ENCODE measurements around the gene HACE1.
"Not testable (repeated sequence)": the region's sequence is repeated elsewhere in the genome, so short reads cannot be mapped to it uniquely, and the experiment has no call there.

HACE1 gene

GRCh38 chr6:104859225-104860146 is at the start of gene HACE1:
Gene HACE1 (minus strand): TSS chr6:104859919. CDS start chr6:104859642, 277 bp downstream.
- DNase-seq (ENCODE audit: low read depth in 2 of 2), result peak; percentile 70 to 87

GRCh38 chr6:104908888-104909525 is 49.3 kb upstream of the HACE1 start:
- DNase-seq (ENCODE audit: low read depth in 2 of 2), result no peak

- no peak for DNase-seq (ENCODE audit: low read depth in 2 of 2)
Observed at GRCh38 chr6:104908031-104908887, 48.5 kb upstream of the HACE1 start.

GRCh38 chr6:104898893-104899292 is 39.2 kb upstream of the HACE1 start:
- DNase-seq (ENCODE audit: low read depth in 2 of 2), result not testable (repeated sequence)

GRCh38 chr6:104896914-104897313 is 37.2 kb upstream of the HACE1 start:
- no peak for DNase-seq (ENCODE audit: low read depth in 2 of 2)

- no peak for DNase-seq (ENCODE audit: low read depth in 2 of 2)
Observed at GRCh38 chr6:104888066-104888465, 28.3 kb upstream of the HACE1 start.

- no peak for DNase-seq (ENCODE audit: low read depth in 2 of 2)
Observed at GRCh38 chr6:104887350-104887749, 27.6 kb upstream of the HACE1 start.

GRCh38 chr6:104885518-104886043 is 25.9 kb upstream of the HACE1 start:
- DNase-seq (ENCODE audit: low read depth in 2 of 2), result no peak

GRCh38 chr6:104884867-104885517 is 25.3 kb upstream of the HACE1 start:
- DNase-seq (ENCODE audit: low read depth in 2 of 2), result no peak

GRCh38 chr6:104881964-104882668 is 22.4 kb upstream of the HACE1 start:
- DNase-seq (ENCODE audit: low read depth in 2 of 2), result no peak

- DNase-seq (ENCODE audit: low read depth in 2 of 2), result no peak
Observed at GRCh38 chr6:104862456-104862855, 2.7 kb upstream of the HACE1 start.

GRCh38 chr6:104860221-104860620 is 502 bp upstream of the HACE1 start:
- no peak for DNase-seq (ENCODE audit: low read depth in 2 of 2)

- no peak for DNase-seq (ENCODE audit: low read depth in 2 of 2)
Observed at GRCh38 chr6:104858642-104859041, 1.1 kb downstream of the HACE1 start.

GRCh38 chr6:104855507-104855906 is 4.2 kb downstream of the HACE1 start:
- no peak for DNase-seq (ENCODE audit: low read depth in 2 of 2)

- not testable (repeated sequence) for DNase-seq (ENCODE audit: low read depth in 2 of 2)
Observed at GRCh38 chr6:104847721-104848120, 12.0 kb downstream of the HACE1 start.

- DNase-seq (ENCODE audit: low read depth in 2 of 2), result no peak
Observed at GRCh38 chr6:104843229-104843628, 16.5 kb downstream of the HACE1 start.

GRCh38 chr6:104837158-104837557 is 22.6 kb downstream of the HACE1 start:
- no peak for DNase-seq (ENCODE audit: low read depth in 2 of 2)

GRCh38 chr6:104836479-104837020 is 23.2 kb downstream of the HACE1 start:
- not testable (repeated sequence) for DNase-seq (ENCODE audit: low read depth in 2 of 2)

- no peak for DNase-seq (ENCODE audit: low read depth in 2 of 2)
Observed at GRCh38 chr6:104835782-104836181, 23.9 kb downstream of the HACE1 start.

Data from stimulated activated CD4-positive, alpha-beta T cell treated with anti-CD3 and anti-CD28 coated beads, Interleukin-1b, Interleukin-23, amount 100 ng/mL, for 4 hours (primary cell).